Measurements from ENCODE around the gene BBS9. TPM values are rescaled to one million over a fixed set of nuclear protein-coding genes. Genes with fewer than 3 reads are reported as not detected.

BBS9 gene
- total RNA-seq, 1 experiment from 2014 or later = 26.4 TPM

DNA sequence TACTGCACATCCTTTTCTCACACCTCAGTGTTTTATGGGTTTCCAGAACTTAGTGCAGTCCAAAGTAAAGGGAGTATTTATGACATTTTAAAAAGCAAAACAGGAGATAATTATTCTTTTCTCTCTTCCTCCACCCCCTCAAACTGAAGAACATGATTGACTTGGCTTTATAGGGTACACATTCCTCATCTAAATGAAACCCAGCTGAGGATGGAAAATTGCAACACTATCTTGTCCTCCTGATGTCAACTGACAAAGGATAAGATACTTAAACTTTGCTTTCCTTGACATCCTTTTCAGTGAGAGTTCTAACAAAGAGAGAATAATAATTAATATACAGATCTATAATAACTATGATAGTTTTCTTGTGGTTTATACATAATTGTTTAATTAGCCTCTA lies 299.1 kb downstream of the BBS9 start:
- no peaks in the 10 kb centered on the region for H3K9me3 Mint-ChIP-seq
- Histone ChIP-seq H3K23ac (ENCODE audit: insufficient read length, low read depth, low read length) (no peak overlapping the region), H2AFZ (ENCODE audit: low read length) (no peak overlapping the region), H3K9me3 (ENCODE audit: control insufficient read depth, low read depth, low read length) (no peaks in the 10 kb centered on the region), H3K4ac (ENCODE audit: low read depth, low read length) (no peak overlapping the region), H2BK5ac (ENCODE audit: insufficient read length, low read length) (no peak overlapping the region), H2BK120ac (ENCODE audit: low read depth, low read length, poor library complexity, severe bottlenecking) (no peak overlapping the region), H2BK15ac (ENCODE audit: low read depth, low read length) (no peak overlapping the region), H2BK20ac (ENCODE audit: low read depth, low read length, poor library complexity, severe bottlenecking) (no peak overlapping the region), H3K27ac (ENCODE audit: insufficient read length, low read depth, low read length) (no peak overlapping the region), H2BK12ac (ENCODE audit: insufficient read length, low read depth, low read length) (no peak overlapping the region), H4K91ac (ENCODE audit: insufficient read length, low read depth, low read length) (no peak overlapping the region), H2AK5ac (ENCODE audit: insufficient read length, low read length) (no peak overlapping the region), H4K5ac (ENCODE audit: insufficient read length, low read depth, low read length) (no peak overlapping the region), H3K56ac (ENCODE audit: insufficient read length, low read depth, low read length) (no peak overlapping the region), H3K14ac (ENCODE audit: insufficient read depth, low read length) (no peak overlapping the region), H3K4me1 (ENCODE audit: insufficient read depth, low read length) (no peaks in the 10 kb centered on the region), H3K27me3 (ENCODE audit: insufficient read depth, low read length) (no peaks in the 10 kb centered on the region), H4K20me1 (ENCODE audit: control insufficient read depth, insufficient read depth, insufficient read length) (no peaks in the 10 kb centered on the region), H3K79me1 (ENCODE audit: insufficient read depth, low read depth, low read length, poor library complexity, severe bottlenecking) (no peaks in the 10 kb centered on the region), H3K18ac (ENCODE audit: insufficient read length, low read depth, low read length) (no peak overlapping the region), H4K8ac (replicated peaks; ENCODE audit: insufficient read length, low read depth, low read length) (no peak overlapping the region), H3T11ph (ENCODE audit: low read length) (no peak overlapping the region), H3K4me2 (ENCODE audit: insufficient read depth, insufficient read length, low read length) (no peak overlapping the region), H3K9ac (ENCODE audit: extremely low read depth, insufficient read length, low read length) (no peak overlapping the region), H3K79me2 (ENCODE audit: insufficient read depth, low read length) (no peaks in the 10 kb centered on the region), H3K23me2 (ENCODE audit: insufficient read length, low read depth, low read length, poor library complexity, severe bottlenecking) (no peaks in the 10 kb centered on the region)
- no peak overlapping the region for H3K4me3 Mint-ChIP-seq
- DNase-seq = no peak
- no peaks in the 10 kb centered on the region; the same call in 1 of the 2 replicates for H3K27me3 Mint-ChIP-seq (ENCODE audit: low read depth)
- TF ChIP-seq CTCF (conservative IDR thresholded peaks at IDR 0.05) = no peak
- no peaks in the 10 kb centered on the region for H3K36me3 Mint-ChIP-seq (ENCODE audit: insufficient read depth in 1 of 3, low read depth in 3 of 3)
- no peak overlapping the region for H3K27ac Mint-ChIP-seq
- H3K4me1 Mint-ChIP-seq = peaks cover 0 to 2% of the 10 kb centered on the region in 2 experiments; a peak in 2 of 4 replicates
